Putamen (tissue), 1 donor: ENCODE measurements around the gene HS6ST1.

ENCODE experiments used
- DNase-seq: peaks from one replicate; pipeline ENCODE4 v3.0.0-alpha.2; 2016; ENCODE audit warnings: low spot score

The HS6ST1 gene

DNA sequence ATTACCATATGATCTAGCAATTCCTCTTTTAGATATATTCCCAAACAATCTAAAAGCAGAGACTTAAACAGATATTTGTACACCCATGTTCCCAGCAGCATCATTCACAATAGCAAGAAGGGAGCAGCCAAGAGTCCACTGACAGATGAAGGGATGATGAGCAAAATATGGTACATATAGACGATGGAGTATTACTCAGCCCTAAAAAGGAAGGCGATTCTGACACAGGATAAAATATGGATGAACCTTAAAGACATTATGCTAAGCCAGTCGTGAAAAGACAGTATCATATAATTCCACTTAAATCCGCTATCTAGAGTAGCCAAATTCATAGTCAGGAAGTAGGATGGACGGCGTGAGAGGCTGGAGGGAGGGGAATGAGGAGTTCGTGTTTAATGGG lies 20.4 kb downstream of the HS6ST1 start:
- no peak for DNase-seq

DNA sequence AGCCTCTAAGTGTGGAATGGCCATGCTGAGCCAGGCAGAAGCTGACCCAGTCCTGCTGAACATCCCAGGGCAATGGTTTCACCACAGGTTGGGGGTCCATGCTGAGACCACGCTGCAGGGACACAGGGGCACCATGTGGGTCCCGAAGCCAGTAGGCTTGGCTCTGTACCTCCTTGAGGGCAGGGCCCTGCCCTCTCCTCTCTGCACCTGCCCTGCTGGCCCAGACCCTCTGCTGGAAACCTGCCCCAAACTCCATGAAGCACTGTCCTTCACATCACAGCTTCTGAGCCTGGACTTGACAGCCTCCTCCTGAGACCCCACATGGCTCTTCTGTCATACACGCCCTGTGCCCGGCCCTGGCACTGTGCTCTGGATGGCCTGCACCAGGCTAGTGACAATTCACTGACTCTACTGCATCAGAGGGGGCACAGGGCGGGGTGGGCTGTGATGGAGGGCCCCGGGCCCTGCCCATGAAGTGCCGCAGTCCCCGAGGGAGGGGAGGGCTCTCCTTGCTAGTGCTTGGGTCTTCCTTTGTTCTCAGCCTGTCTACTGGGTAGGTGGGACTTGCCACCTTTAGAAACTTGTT lies 24.7 kb downstream of the HS6ST1 start:
- no peak for DNase-seq

DNA sequence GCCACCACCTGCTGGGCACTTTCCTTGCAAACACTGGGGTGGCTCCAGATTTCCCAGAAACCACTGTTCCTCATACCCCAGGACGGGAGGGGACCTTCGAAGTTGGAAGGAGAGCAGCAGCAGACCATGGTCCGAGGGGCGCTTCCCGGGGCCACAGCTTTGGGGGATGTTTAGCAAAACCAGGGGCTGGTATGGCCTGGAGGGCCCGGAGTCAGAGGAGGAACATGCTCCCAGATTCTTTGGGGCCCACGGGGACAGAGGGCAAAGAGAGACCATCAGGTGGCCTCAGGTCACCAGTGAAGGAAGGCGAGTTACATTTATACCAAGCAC lies 25.3 kb downstream of the HS6ST1 start:
- DNase-seq = no peak

DNA sequence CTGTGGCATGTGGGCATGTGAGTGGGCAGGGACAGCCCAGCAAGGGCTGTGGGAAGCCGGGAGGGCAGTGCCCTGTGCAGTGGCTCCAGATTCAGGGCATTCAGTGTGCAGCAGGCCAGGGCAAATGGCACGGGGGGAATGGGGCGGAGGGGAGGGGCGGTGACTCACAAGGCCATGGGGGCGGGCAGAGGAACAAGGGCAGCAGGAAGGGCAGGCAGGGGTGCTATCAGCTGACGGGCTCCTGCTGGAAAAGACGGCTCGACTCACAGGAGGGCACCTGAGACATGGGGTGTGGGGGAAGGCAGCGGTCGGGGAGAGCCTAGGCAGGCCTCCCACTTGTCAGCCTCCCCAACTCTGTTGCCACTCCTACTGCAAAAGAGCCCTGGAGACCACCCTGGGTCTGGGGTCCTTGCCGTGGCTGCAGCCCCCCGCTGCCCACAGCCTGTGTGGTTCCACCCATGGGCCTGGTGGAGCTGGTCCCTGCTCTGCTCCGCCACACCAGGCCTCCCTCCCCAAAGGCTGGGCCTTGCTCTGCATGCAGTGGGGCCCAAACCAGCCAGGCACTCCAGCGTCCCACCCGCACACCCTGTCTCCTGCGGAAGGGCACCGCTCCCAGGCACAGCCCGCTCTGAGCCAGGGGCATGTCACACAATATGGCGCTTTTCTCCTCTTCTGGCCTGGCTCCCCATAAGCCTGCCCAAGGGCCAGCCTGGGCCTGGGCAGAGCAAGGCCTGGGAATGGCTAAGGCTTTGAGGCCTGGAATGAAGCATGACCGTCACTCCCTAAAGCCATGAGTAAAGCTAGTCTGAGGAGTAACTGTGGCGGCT lies 25.9 kb downstream of the HS6ST1 start:
- DNase-seq = no peak

- no peak for DNase-seq
These were observed 26.6 kb downstream of the HS6ST1 start for GRCh38 chr2:128291844-128292598.

DNA sequence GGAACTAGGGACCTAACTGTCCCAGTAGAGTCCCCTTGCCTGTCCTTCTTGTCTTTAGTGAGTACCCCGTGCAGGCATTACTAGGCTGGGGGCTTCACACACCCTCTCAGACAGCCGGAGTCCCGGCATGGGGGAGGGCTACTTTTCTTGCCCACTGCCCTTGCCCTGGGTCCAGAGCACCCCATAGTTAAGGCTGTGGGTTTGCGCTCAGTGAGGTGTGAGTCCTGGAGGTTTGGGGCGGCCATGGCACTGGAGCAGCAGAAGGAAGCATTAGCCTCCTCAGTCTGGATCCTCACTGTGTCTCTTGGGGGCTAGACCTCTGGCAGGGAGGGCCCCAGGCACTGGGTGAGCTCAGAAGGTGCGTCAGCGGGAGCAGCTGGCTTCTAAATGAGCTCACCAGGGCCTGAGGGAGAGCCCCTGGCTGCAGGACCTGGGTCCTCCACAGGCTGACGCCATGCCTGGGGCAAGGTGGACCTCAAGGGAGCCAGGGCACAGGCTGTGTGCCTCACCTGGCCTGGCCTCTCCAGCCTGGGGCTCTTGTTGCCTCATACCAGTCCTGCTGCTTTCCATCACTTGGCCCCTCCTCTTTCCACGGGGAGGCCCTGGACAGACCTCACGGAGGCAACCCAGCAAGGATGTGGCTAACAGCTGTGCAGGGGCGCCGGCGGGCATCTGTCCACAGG lies 27.4 kb downstream of the HS6ST1 start:
- DNase-seq = no peak

DNA sequence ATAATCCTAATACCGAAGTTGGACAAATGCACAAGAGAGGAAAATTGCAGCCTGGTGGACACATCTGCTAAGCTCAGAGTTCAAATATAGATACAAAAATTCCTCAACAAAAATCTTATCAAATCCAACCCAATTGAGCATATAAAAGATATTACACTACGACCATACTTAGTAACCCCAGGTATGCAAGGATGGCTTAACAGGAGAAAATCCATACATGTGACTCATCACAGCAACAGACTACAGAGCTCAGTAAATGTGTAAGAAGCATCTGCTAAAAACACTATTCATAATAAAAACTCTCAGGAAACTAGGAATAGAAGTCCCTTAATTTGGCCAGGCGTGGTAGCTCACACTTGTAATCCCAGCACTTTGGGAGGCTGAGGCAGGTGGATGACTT lies 28.3 kb downstream of the HS6ST1 start:
- no peak for DNase-seq

GRCh38 chr2:128289439-128289838 lies 29.2 kb downstream of the HS6ST1 start:
- DNase-seq = no peak

DNA sequence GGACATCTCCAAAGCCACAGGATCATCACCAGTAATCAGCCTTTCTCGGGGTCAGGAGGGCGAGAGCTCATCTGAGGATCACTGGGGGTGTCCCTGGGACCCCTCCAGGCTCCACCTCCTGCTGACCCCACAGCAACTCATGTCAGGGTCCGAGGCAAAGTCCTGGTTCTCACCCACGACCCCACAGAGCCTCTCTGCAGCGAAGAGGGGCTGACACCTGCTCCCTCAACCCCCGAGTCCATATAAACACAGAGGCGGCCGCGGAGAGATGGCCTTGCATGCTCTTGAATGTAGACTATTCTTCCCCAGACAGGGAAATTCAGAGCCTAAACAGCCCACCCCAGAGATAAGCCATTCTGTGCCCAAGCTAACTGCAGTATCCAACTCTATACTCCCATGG lies 29.9 kb downstream of the HS6ST1 start:
- DNase-seq = no peak

DNA sequence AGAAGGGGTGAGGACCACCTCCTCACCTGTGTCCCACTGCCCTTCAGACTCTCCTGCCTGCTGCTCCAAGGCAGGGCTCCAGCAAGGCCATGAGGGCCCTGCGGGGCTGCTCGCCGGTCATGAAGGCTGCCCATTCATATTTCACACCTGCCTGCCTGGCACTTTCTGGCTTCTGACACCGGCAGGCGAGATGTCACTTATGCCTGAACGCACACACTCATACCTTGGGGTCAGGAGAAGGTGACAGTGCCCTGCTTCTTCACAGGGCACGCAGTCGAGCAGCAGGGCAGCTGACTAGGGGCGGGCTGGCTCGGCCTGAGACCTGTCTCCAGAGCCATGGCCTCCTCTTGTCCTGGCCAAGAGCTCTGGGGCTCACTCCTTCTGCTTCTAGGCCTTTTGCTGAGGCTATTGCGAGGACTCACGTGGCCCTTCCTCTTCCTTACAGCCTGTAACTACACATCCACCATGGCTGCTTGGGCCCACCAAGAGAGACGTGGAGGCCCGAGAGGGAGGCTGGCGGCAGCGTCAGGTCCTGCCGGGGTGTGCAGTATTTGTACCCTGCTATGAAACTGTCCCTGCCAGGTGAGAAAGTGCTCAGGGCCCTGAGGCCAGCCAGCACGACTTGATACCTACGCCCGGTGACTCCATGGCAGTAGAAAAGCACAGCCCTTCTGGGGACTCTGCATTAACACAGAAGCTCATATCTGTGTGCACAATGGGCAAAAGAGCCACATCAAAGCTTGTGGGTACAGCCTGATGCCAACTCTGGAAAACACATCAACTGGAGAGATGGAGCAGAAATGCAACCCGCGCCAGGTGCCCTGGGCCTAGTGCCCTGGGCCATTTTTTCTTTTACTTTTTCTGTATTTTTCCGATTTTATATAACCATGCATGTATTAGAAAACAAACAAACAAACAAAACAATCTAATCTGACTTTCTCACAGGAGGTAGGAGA lies 30.6 kb downstream of the HS6ST1 start:
- DNase-seq = no peak

DNA sequence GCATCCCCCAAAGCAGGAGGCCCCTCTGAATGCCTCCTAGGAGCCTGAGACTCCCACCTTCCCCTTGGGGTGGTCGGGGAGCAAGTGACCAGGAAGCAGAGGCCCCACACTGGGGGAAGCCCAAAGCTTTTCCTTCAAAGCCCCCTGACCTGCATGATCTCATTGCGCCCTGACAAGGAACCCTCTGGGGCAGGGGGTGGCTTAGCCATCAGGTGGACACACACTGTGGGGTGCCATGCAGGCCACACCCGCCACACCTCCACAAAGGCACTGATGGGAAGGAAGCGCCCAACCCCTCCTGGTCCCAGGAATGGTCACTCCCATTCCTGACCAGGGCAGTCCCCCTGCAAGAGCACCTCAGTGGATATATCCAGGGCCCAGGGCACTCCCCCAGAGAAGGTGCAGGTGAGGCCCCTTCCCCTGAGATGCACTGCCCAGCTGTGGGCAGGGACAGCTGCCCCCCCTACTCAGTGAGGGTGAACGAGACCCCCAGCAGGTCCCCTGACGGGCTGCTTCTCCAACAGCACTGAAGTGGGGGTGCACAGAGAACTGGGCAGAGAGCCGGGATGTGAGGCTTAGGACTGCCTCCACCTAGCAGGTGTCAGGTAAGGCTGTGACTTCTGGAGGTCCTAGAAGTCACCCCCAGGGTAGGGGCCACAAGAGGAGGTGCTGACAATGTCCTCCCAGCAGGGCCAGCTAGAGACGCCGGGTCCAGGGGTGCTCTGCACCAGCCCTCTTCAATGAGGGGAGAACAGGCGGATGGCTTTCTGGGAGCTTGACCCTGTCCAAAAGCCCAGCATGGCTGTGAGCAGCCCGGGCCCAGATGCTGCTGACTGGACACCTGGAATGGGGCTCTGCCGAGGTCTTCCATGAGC lies 31.5 kb downstream of the HS6ST1 start:
- DNase-seq = no peak

DNA sequence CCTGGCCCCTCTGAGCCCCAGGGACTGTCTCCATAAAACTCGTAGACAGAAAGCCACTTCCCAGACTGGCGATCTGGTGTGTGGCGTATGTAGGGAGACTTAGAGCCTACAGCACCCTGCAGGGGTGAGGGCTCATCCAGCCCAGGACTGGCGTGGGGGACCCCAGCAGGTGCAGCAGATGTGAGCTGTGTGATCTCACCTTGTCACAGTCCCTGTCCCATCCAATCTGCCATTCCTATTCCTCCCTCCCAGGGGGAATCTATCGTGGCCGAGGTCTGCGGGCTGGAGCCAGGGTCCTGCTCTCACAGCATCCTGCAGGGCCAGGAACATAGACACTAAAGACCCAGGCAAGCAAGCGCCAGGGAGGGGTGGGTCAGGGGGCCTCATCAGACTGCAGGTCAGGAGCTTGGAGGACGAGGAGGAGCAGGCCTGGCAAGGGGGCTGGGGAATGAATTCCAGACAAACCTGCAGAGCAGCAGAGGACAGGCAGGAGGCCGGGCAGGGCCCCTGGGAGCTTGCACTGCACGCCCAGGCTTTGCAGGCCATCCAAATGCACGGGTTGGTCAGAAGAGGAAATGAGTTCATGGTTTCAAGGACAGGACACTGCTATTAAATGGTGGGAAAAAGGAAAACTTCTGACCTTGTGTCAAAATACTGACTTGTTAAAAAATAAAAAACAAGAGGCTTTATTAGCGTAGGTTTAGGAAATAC lies 32.5 kb downstream of the HS6ST1 start:
- no peak for DNase-seq

GRCh38 chr2:128285329-128285931 lies 33.2 kb downstream of the HS6ST1 start:
- DNase-seq = no peak

- DNase-seq = no peak
These were observed 33.8 kb downstream of the HS6ST1 start for GRCh38 chr2:128284841-128285240.

DNA sequence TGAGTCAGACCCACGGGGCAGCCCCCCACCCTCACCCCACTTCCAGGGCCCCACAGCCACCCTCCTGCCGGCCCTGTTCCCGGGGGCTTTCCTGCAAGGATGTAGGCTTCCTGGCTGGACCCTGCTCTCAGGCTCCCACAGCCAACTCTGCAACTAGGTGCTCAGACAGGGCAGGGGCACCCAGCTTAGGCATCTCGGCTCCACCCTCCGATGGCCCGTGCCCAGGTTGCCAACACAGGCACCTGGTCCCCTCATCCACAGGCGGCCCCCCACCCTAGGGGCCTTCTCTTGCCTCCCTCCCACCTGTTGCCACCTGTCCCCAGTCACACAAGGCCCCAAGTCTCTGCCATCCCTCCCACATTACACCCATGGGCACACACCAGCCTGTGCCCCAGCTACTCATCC lies 34.6 kb downstream of the HS6ST1 start:
- DNase-seq = no peak

GRCh38 chr2:128282976-128283810 lies 35.5 kb downstream of the HS6ST1 start:
- no peak for DNase-seq

DNA sequence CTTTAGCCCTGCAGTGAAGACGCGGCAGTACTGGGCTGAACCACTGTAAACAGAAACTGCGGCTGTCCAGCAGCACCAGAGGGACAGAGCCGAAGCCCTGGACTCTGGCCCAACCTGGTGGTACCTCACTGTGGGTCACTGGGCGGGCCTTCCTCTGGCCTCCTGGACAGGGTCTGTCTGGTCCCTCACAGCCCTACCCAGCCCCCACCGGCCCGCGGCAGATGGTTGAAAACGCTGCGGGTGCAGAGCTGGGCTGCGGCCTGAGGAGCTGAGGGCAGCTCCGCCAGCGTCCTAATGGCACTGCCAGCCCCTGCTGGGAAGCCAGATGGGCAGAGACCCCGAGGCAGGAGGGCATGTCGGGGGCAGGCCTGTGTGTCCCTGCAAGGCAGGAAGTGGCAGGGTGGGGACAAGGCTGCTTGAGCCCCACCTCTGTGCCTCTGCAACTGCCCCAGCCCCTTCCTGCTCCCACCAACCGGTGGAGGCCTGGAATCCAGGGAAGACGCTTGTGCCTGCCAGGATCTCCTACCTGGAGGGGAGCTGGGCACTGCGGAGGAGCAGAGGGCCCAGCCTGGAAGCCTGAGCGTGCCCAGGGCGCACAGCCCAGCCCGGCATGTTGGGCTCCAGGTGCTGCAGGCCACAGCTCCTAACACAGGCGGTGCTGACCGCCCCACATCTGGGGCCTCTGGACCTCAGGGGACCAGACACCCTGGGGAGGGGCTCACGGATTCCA lies 36.3 kb downstream of the HS6ST1 start:
- no peak for DNase-seq

- DNase-seq = no peak
These were observed 36.8 kb downstream of the HS6ST1 start for GRCh38 chr2:128281852-128282245.
